Measurements from ENCODE around the gene FAM3A.

Gene FAM3A

DNA sequence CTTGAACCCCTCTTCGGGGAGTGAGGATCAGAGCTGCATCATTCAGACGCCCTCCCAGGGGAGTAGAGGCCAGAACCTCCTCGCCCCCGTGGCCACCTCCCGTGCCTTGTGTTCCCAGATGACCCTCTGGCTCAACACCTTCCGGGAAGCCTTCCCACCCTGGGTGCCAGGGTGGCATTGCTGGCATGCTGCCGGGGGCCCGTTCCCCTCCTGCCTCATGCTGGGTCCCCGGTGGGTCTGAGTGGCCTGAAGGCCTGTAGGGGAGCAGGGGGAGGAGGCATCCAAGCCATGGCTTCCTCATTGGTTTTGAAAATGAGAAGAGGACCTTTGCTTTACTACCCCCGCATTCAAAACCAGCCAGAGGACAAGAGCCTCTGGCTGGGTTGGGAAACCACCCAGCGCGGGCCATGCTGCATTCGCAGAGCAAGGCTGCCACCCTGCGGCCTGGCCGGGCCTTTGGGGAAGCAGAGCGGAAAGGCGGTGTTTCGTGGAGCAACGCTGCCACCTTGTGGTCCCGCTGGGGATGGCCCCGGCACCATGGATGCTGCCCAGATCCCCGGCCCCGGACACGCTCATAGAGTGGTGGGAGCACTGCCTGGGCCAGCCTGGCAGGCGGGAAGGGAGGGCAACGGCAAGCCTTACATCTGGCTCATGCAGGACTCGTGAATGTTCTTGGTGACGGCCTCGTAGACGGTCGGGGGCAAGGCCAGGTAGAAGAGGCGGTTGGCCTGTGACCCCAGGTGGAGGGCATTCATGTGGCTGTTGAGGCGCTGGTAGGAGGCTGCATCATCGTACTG, 18.7 kb upstream of the FAM3A start:
- DNase-seq (ENCODE audit: low spot score), result peak; percentile 85

GRCh38 chrX:154532690-154533089, 16.7 kb upstream of the FAM3A start:
- DNase-seq (ENCODE audit: low spot score), result no peak

- DNase-seq (ENCODE audit: low spot score), result peak; percentile 71
These were observed 15.6 kb upstream of the FAM3A start for GRCh38 chrX:154531626-154532025.

- DNase-seq (ENCODE audit: low spot score), result no peak
These were observed 14.3 kb upstream of the FAM3A start for GRCh38 chrX:154530286-154530685.

DNA sequence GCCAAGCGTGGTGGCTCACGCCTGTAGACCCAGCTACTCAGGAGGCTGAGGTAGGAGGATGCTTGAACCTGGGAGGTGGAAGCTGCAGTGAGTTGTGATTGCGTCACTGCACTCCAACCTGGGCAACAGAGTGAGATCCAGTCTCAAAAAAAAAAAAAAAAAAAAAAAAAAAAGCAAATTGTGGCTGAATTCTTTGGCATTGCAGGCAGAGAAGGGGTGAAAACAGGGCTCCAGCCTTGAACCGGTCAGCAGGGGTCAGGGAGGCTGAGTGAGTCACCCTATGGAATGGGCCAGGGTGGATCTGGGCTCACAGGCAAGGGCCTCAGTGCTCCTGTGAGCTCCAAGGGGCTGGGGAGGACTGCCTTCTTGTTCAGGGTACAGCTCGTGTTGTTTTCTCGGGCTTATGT, 13.2 kb upstream of the FAM3A start:
- peak; percentile 7 for DNase-seq (ENCODE audit: low spot score)

GRCh38 chrX:154526901-154527675, 11.1 kb upstream of the FAM3A start:
- DNase-seq (ENCODE audit: low spot score), result peak; percentile 76

GRCh38 chrX:154525606-154526490, 9.8 kb upstream of the FAM3A start:
- no peak for DNase-seq (ENCODE audit: low spot score)

DNA sequence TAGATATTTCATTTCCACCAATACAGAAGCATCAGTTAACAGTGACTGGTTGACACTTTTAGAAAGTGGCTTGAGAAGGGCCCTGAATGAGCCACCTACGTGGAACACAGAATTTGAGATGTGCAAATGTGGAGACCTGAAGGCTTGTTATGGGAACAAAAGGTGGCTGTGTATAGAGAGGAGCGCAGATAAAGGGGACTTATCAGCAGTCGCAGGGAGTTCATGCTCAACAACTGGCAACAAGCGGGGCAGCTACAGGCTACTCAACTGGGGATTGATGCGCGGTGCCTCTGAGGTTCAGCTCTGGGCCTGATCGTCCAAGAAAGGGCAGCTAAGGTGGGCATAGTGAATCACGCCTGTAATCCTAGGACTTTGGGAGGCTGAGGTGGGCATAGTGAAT, 3.4 kb upstream of the FAM3A start:
- no peak for DNase-seq (ENCODE audit: low spot score)

DNA sequence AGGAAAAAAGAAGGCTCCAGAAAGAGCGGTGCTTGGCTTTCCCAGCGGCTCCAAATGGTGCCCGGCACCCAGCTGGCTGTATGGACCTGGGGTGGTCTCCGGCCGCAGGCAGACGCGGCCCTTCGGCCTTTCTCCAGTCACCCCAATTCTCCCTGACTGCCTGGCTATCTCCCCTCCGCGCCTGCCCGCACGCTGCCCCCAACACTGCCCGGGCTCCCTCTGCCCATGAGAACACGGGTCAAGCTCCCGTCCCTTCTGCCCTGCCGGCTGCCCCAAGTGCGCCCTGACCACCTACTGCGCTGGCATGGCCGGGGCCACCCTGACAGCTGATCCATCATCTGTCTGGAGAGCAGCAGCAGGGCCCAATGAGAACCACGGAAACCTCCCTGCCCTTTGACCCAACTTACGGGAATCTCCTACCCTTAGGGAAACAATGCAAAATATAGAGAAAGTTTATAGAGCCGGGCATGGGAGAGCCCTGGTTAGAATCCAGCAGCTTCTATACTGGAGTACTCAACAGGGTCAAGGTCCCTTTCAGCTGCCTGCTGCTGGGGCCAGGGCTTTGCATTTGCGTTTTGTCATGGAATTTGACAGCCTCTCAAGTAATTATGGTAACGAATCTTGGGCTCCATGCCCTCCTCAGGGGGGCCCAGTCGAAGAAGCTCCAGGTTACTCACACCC, 1.2 kb upstream of the FAM3A start:
- no peak for DNase-seq (ENCODE audit: low spot score)

DNA sequence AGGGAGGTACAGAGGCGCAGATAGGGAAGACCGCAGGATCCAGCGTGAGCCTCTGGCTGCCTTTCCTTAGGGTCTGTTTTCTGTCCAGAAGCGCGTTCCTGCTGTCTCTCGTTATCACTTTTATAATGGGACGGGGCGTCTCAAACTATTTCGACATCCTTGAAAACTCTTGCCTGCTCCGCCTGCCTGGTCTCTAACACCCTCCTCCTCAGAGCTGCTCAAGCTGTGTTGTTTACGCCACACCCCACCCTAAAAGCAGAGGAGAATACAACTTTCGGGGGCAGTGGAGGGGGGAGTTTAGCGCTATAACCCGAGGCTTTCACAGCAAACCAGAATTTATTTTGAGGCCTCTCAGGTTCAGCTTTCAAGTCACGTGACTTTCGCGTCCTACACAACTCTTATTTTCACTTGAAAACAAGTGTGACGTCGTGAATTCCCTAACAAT, 646 bp upstream of the FAM3A start:
- DNase-seq (ENCODE audit: low spot score), result peak; percentile 5

- DNase-seq (ENCODE audit: low spot score), result peak; percentile 17
These were observed 704 bp downstream of the FAM3A start for GRCh38 chrX:154515090-154515965.

DNA sequence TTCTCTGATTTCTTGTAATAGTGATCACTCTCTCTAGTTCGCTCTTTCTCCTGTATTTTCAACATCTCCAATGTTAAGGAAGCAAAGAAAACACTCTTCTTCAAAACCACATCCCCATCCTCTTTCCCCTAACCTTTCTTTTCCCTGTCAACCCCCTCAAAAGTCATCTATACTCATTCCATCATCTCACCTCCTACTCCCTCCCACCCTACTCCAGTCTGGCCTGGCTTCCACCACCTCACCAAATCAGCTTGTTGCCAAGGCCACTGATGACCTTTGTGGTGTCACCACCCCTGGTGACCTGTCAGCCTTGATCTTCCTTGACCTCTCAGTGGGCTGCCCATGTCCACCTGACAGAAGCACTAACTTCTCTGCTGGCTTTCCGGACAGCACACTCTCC, 2.3 kb downstream of the FAM3A start:
- DNase-seq (ENCODE audit: low spot score), result no peak

GRCh38 chrX:154512879-154513553, 3.0 kb downstream of the FAM3A start:
- DNase-seq (ENCODE audit: low spot score), result no peak

DNA sequence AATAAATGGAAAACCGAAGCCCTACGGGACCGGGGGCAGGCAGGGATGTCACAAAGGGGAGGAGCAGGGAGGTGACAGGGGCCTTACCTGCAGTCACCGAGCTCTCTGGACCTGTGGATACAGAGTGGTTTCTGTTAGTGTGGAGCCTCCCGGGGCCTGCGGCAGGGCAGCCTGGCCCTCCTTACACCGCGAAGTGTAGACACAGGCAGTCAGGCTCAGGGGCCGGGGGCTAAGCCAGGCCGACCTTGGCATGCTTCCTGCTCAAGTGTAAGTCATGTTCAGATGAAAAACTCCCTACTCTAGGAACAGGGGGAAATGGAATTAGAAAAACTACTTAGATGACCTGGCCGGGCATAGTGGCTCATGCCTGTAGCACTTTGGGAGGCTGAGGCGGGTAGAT, 4.3 kb downstream of the FAM3A start:
- DNase-seq (ENCODE audit: low spot score), result no peak

- no peak for DNase-seq (ENCODE audit: low spot score)
These were observed 6.6 kb downstream of the FAM3A start for GRCh38 chrX:154509455-154509854.

GRCh38 chrX:154508384-154508745, 7.7 kb downstream of the FAM3A start:
- no peak for DNase-seq (ENCODE audit: low spot score)

DNA sequence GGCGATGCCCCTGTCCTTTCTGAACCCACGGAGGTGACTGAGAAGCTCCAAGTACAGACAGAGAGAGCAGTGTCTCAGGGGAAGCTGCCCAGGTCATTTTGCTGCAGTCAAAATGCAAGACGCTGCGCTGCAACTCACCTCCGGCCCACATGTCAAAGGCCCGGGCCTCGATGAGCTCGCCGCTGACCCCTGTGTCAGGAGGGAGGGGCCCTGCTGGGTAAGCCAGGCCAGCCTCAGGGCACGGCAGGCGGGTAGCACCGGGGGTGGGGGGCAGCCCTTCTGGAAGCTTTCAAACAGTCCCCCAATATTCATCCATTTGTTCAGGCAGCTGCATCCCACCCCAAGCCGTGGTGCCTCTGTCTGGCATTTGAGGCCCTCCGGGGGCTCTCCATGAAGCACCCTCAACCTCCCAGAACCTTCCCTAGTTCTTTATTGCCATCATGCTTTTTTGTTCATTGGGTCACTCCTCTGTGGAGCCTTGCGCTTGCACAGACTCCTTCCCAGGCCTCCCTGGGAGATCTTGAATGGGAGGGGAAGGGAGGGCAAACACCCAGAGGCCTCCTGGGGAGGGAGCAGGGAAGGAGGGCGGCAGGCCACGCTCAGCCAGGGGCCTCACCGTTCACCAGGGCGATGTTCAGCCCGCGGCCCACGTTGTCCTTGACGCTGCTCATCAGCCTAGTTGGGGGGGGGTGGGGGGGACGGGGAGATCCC, 8.2 kb downstream of the FAM3A start:
- DNase-seq (ENCODE audit: low spot score), result no peak

DNA sequence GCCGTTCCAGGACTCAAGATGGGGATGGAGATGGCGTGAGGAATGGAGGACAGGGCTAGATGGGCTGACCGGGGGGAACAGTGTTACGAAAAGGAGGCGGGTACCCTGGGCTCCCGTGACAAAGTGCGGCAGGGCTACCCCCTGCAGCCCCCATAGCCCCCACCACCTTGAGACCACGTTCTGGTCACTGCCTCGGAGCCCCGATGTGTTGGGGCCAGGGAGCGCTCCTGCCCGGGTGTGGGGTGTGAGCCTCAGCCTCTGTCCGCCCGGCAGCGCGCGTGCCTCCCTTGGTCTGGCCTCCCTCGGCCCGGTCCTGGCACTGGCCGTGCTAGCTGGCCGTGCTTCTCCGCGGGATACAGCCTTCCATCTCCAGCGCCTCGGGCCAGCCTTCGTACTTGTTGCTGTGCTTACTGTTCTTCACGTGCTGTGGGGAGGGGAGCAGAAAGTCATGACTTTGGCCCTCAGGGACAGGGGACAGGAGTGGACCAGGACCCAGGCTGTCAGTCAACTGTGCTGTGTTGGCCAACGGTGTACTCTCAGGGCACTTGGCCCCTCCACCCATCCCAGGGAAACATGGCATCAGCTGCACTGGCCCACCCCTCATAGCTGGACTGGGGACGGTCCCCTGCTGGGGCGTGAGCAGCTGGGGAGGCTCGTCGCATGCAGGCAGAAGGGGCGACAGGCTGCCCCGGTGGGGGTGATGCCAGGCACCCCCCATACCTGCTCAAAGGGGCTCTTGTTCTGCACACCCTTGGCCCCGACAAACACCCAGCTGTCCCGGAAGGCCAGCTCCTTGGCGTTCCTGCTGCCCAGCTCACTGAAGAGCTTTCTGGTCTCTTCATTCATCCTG, 9.3 kb downstream of the FAM3A start:
- no peak for DNase-seq (ENCODE audit: low spot score)

DNA sequence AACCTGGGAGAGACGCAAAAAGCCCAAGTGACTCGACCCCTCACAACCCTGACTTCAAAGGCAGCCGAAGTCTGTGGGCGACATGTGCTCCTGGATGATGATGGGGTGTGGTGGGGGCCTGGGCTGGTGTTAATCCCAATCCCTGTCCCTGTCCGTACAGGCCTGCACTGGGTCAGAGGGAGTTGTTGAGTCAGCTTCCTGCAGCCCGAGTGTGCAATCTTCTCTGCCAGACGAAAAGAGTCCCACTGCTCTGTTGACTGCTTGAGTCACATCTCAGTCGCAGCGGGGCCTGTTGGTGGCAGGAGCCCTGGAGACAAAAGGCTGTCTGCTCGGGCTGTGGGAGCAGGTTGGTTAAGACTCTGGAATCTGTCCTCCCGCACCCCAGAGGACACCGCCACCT, 10.3 kb downstream of the FAM3A start:
- peak; percentile 42 for DNase-seq (ENCODE audit: low spot score)
